ENCODE data around the gene PHACTR1.

- TF ChIP-seq, protein P1, sequence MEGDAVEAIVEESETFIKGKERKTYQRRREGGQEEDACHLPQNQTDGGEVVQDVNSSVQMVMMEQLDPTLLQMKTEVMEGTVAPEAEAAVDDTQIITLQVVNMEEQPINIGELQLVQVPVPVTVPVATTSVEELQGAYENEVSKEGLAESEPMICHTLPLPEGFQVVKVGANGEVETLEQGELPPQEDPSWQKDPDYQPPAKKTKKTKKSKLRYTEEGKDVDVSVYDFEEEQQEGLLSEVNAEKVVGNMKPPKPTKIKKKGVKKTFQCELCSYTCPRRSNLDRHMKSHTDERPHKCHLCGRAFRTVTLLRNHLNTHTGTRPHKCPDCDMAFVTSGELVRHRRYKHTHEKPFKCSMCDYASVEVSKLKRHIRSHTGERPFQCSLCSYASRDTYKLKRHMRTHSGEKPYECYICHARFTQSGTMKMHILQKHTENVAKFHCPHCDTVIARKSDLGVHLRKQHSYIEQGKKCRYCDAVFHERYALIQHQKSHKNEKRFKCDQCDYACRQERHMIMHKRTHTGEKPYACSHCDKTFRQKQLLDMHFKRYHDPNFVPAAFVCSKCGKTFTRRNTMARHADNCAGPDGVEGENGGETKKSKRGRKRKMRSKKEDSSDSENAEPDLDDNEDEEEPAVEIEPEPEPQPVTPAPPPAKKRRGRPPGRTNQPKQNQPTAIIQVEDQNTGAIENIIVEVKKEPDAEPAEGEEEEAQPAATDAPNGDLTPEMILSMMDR (IDR thresholded peaks at IDR 0.05 in 2 of 3, conservative IDR thresholded peaks at IDR 0.05 in 1 of 3; ENCODE audit: insufficient read depth in 2 of 3, low read depth in 1 of 3, low read length in 3 of 3) = no peak
- TF ChIP-seq FOXK2 (conservative IDR thresholded peaks at IDR 0.05 in 1 of 2, IDR thresholded peaks at IDR 0.05 in 1 of 2; ENCODE audit: low read depth in 2 of 2) = no peak
- no peak for TF ChIP-seq SRF (CRISPR knock-in tag; IDR thresholded peaks at IDR 0.05)
Measured at GRCh38 chr6:13027207-13027606, 310.6 kb downstream of the PHACTR1 start.
